Mucosa of rectum (tissue), 2 donors: ENCODE results near the gene ACAP3.

Experiments used
- H3K27ac ChIP-seq, 2 donors: one replicate each; pipeline ENCODE4 v1.7.0; 2013; ENCODE audit warnings: inconsistent platforms in 2 of 2, low read depth in 2 of 2, low read length in 2 of 2
- H3K27me3 ChIP-seq, 2 donors: one replicate each; pipeline ENCODE4 v1.7.0; 2013; ENCODE audit warnings: low read length in 2 of 2; ENCODE audit not compliant: control insufficient read depth in 2 of 2, insufficient read depth in 2 of 2
- H3K36me3 ChIP-seq, 2 donors: one replicate each; pipeline ENCODE4 v1.7.0; 2013; ENCODE audit warnings: low read length in 2 of 2; ENCODE audit not compliant: control insufficient read depth in 2 of 2, insufficient read depth in 2 of 2
- H3K4me1 ChIP-seq, 2 donors: one replicate each; pipeline ENCODE4 v1.7.0; 2013; ENCODE audit warnings: low read length in 2 of 2, mild to moderate bottlenecking in 1 of 2; ENCODE audit not compliant: control insufficient read depth in 2 of 2, insufficient read depth in 2 of 2
- H3K4me3 ChIP-seq, 2 donors: one replicate each; pipeline ENCODE4 v1.7.0; 2013; ENCODE audit warnings: low read length in 2 of 2
- H3K9ac ChIP-seq, 2 donors: one replicate each; pipeline ENCODE4 v1.7.0; 2013; ENCODE audit warnings: low read length in 2 of 2, low read depth in 1 of 2, mild to moderate bottlenecking in 1 of 2
- H3K9me3 ChIP-seq, 2 donors: one replicate each; pipeline ENCODE4 v1.7.0; 2013; ENCODE audit warnings: low read length in 2 of 2; ENCODE audit not compliant: control insufficient read depth in 2 of 2
- donor health status: healthy.
- donor health status: Normal muscosa, but diverticular disease.

The ACAP3 gene

DNA sequence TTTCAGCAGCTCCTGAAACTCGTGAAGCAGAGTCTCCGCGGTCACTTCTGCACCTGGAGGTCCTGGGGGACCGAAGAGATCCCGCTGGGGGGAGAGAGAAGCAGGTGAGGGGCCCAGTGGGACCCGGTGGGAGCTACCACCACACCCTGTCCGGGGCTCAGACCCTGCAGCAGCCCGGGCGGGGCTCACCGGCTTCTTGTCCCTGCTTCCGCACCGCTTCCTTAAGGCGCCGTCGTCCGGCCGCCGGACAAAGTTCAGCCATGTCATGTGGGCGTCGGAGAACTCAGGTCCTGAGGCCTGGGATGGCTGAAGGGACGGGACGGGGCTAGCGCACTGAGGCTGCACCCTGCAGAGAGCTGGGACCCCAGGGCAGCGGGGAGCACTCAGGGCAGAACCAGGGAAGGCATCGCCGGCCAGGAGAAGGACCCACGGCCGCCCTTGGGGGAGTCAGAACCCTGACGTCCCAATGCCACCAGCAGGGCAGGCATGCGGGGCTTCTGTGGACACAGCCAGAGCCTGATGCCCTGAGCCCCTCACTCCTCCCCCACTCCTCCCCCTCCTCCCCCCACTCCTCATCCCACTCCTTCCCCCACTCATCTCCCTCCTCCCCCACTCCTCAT is 63.4 kb downstream of the ACAP3 start:
- no peaks in the 10 kb centered on the region for H3K9me3 ChIP-seq
- H3K4me1 ChIP-seq: peaks cover 0 to 6% of the 10 kb centered on the region in 2 donors
- peak overlapping the region; percentile 56 to 64 for H3K4me3 ChIP-seq
- H3K36me3 ChIP-seq: no peaks in the 10 kb centered on the region
- H3K9ac ChIP-seq: peak overlapping the region; percentile 14 to 65
- peaks cover 19 to 33% of the 10 kb centered on the region in 2 donors for H3K27me3 ChIP-seq
- H3K27ac ChIP-seq: peak overlapping the region in 1 of 2 donors; percentile 51

DNA sequence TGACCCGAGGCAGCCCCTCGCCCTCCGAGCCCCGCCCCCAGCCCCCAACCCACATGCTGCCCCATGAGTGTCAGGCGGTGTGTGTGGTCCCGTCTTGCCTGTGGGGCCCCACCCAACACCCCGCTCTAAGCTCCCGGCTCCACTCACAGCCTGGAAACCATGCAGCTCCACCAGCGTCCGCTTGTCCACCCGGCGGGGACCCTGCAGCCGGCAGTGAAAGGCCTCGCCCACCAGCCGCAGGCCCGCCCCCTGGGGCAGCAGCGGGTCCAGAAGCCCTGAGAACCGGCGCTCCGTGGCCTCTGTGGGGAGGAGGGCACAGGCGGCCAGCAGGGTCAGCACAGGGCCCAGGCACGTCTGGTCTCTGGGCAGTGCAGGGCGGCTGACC is 63.9 kb downstream of the ACAP3 start:
- Histone ChIP-seq H3K4me3 (peak overlapping the region; percentile 56 to 64), H3K9ac (peak overlapping the region; percentile 14 to 65), H3K4me1 (peaks cover 0 to 6% of the 10 kb centered on the region in 2 donors), H3K36me3 (no peaks in the 10 kb centered on the region), H3K9me3 (no peaks in the 10 kb centered on the region), H3K27me3 (peaks cover 23 to 36% of the 10 kb centered on the region in 2 donors), H3K27ac (peak overlapping the region in 1 of 2 donors; percentile 51)

DNA sequence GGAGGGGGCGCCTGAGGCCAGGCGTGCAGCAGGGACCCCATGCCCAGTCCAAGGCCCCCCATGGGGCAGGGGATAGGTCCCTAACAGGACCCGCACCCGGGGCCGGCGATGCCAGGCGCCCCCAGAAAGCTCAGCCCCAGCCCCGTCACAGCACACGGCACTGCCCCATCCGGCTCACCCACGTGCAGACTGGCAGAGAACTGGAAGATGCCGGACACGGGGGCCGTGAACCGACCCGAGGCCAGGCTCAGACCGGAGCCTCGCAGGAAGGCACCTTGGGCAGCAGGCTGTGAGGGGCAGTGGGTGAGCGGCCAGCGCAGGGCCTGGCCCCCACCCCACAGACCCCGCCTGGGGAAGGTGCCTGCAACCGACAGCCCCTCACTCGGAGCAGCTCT is 64.5 kb downstream of the ACAP3 start:
- Histone ChIP-seq H3K27ac (no peak overlapping the region), H3K9me3 (no peaks in the 10 kb centered on the region), H3K9ac (no peak overlapping the region), H3K4me3 (peak overlapping the region in 1 of 2 donors; percentile 64), H3K27me3 (peaks cover 28 to 38% of the 10 kb centered on the region in 2 donors), H3K36me3 (no peaks in the 10 kb centered on the region), H3K4me1 (peaks cover 0 to 9% of the 10 kb centered on the region in 2 donors)

DNA sequence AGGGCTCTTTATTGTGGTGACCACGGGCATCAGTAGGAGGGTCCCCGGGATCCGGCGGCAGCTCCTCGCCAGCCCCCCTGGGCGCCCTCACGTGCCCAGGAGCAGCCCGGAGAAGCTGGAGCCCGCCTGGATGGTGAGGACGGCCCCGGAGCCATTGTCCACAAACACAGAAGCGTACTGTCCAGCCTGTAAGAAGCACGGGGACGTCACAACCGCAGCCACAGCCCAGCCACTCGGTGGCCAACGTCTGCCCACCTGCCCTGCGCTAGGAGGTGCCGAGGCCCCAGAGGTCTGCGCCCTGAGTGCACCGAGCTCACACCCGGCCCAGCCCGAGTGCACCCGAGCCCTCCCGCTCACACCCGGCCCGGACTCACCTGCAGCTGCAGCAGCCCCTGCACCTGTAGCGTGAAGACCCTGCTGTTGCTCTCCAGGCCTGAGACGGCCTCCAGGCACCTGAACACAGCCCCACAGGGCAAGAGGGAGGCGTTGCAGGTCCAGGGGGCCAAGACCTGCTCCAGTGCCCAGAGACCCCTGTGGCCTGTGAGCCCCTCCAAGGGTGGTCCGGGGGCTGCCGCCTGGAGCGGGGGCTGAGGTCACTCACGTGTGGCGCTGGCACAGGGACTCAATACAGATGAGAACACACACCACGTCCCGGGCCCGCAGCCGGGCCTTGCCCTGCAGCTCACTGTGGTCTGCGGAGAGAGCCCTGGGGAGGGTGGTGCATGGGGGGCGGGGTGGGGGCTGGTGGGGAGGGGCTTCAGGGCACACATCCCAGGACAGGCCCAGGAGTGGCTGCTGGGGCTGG is 65.1 kb downstream of the ACAP3 start:
- no peak overlapping the region for H3K9ac ChIP-seq
- no peak overlapping the region for H3K4me3 ChIP-seq
- no peaks in the 10 kb centered on the region for H3K9me3 ChIP-seq
- peaks cover 31 to 41% of the 10 kb centered on the region in 2 donors for H3K27me3 ChIP-seq
- peaks cover 5 to 11% of the 10 kb centered on the region in 2 donors for H3K4me1 ChIP-seq
- H3K27ac ChIP-seq: no peak overlapping the region
- H3K36me3 ChIP-seq: no peaks in the 10 kb centered on the region
